Prostate gland (tissue), 2 donors: Measurements from ENCODE around the gene PLXNB1. TPM values are rescaled to one million over a fixed set of nuclear protein-coding genes. Genes with fewer than 3 reads are reported as not detected.

Experiments used
- DNase-seq: peaks from one replicate; pipeline ENCODE4 v3.0.0-alpha.2; 2019; ENCODE audit warnings: low spot score
- H3K27ac ChIP-seq, 2 donors: fragments of 200-600 bp; sonication (generic); 2 replicates each; pipeline ENCODE4 v1.5.1; 2017 to 2019
- H3K27me3 ChIP-seq: fragments of 200-600 bp; sonication (generic); replicated peaks from 2 replicates; pipeline ENCODE4 v1.5.1; 2019; ENCODE audit not compliant: insufficient read depth
- H3K36me3 ChIP-seq, 2 donors: fragments of 200-600 bp; sonication (generic); 1 replicate in 1 of 2; 2 replicates in 1 of 2; pipeline versions ENCODE4 v1.5.1 to v1.8.1; 2017 to 2019
- H3K4me1 ChIP-seq: fragments of 200-600 bp; sonication (generic); replicated peaks from 2 replicates; pipeline ENCODE4 v1.5.1; 2019
- H3K4me3 ChIP-seq, 2 donors: fragments of 200-600 bp; sonication (generic); 2 replicates each; pipeline ENCODE4 v1.5.1; 2017 to 2019
- H3K9me3 ChIP-seq: fragments of 200-600 bp; sonication (generic); 2 replicates; pipeline ENCODE4 v1.5.1; 2017
- CTCF ChIP-seq, 4 experiments: fragments of 200-600 bp in 2 of 4; fragments of 450-650 bp in 2 of 4; sonication (generic) in 2 of 4; IDR thresholded peaks; 1 replicate in 3 of 4; 2 replicates in 1 of 4; pipeline ENCODE4 v1.5.1; 2016 to 2019; ENCODE audit warnings: antibody characterized with exemption in 4 of 4, mild to moderate bottlenecking in 2 of 4, moderate library complexity in 2 of 4
- POLR2A ChIP-seq: fragments of 450-650 bp; IDR thresholded peaks from one replicate; pipeline ENCODE4 v1.6.1; 2016; ENCODE audit warnings: antibody characterized with exemption, mild to moderate bottlenecking
- POLR2AphosphoS5 ChIP-seq: sonication (generic); formaldehyde crosslinking; IDR thresholded peaks from one replicate; pipeline ENCODE4 v1.6.1; 2017; ENCODE audit warnings: antibody characterized with exemption
- WGBS: methylation state at CpG from one replicate; pipeline ENCODE4 v1.1.5; 2018; 5-methylcytosine and 5-hydroxymethylcytosine counted together
- intact Hi-C: fragments of 100-400 bp; cut with DNase I; formaldehyde crosslinking; loops from one replicate; pipeline ENCODE4 v1.14.2; 2022
- small RNA-seq, 2 donors: library from RNA; depleted of rRNA; stranded (forward); fragments of <200 nt; gene quantifications; one replicate each; pipeline ENCODE3, GENCODE V24; 2016
- total RNA-seq, 2 donors: library from RNA; depleted of rRNA; stranded (reverse); fragments of >200 nt; gene quantifications; one replicate each; pipeline ENCODE4 v1.1.0, GENCODE V29; 2016

PLXNB1 gene
- total RNA-seq, 2 donors from 2014 or later, result 115 to 182 TPM

GRCh38 chr3:48353987-48354386 is 75.9 kb downstream of the PLXNB1 start:
- DNase-seq, result no peak
- Histone ChIP-seq H3K27me3 (no peaks in the 10 kb centered on the region), H3K4me1 (no peaks in the 10 kb centered on the region), H3K4me3 (no peak overlapping the region), H3K9me3 (no peaks in the 10 kb centered on the region), H3K27ac (no peak overlapping the region), H3K36me3 (no peaks in the 10 kb centered on the region)
- TF ChIP-seq POLR2AphosphoS5 (no peak), CTCF (IDR thresholded peaks at IDR 0.05) (no peak), POLR2A (no peak)
- 91% methylated on average over 4 of the region's 4 CpGs for WGBS
- intact Hi-C loops, result no loop called here

Small RNA genes within 50 kb of the gene (small RNA-seq; reads per million reads assigned to genes)
- 0 reads per million in 2 donors for gene RN7SL321P

Other genes with a start within 250 kb of the PLXNB1 start
- 10 to 100 TPM in 1 of 2 donors, 1 to 10 TPM in 1; 9.9 to 32.2 TPM for gene CDC25A, start 241.7 kb downstream of the PLXNB1 start, total RNA-seq
- gene CAMP, start 206.6 kb downstream of the PLXNB1 start, total RNA-seq, result 1 to 10 TPM in 1 of 2 donors, not detected in 1; 2.4 TPM
- gene ZNF589, start 189.0 kb downstream of the PLXNB1 start, total RNA-seq, result 10 to 100 TPM; 21.2 to 28.3 TPM
- gene NME6, start 128.7 kb downstream of the PLXNB1 start, total RNA-seq, result 10 to 100 TPM; 42.2 to 51.6 TPM
- gene SPINK8, start 96.4 kb downstream of the PLXNB1 start, total RNA-seq, result 1 to 10 TPM in 1 of 2 donors, not detected in 1; 4.9 TPM
- gene FBXW12, start 57.9 kb downstream of the PLXNB1 start, total RNA-seq, result under 1 TPM in 1 of 2 donors, not detected in 1; 0.68 TPM
- 10 to 100 TPM; 12.7 to 14.8 TPM for gene CCDC51, start 10.0 kb upstream of the PLXNB1 start, total RNA-seq
- gene TMA7, start 10.2 kb upstream of the PLXNB1 start, total RNA-seq, result 100 to 1,000 TPM; 310 to 446 TPM
- 10 to 100 TPM in 1 of 2 donors, 1 to 10 TPM in 1; 7.7 to 16.5 TPM for gene ATRIP, start 16.7 kb upstream of the PLXNB1 start, total RNA-seq
- 100 to 1,000 TPM; 152 to 231 TPM for gene SHISA5, start 74.1 kb upstream of the PLXNB1 start, total RNA-seq
- 10 to 100 TPM in 1 of 2 donors, 1 to 10 TPM in 1; 9.9 to 89.0 TPM for gene PFKFB4, start 126.7 kb upstream of the PLXNB1 start, total RNA-seq
- 1 to 10 TPM in 1 of 2 donors, under 1 TPM in 1; 0.85 to 1.6 TPM for gene UCN2, start 133.7 kb upstream of the PLXNB1 start, total RNA-seq
- 10 to 100 TPM; 84.8 to 92.6 TPM for gene COL7A1, start 165.2 kb upstream of the PLXNB1 start, total RNA-seq
- 100 to 1,000 TPM; 239 to 251 TPM for gene UQCRC1, start 179.6 kb upstream of the PLXNB1 start, total RNA-seq
- gene TMEM89, start 191.7 kb upstream of the PLXNB1 start, total RNA-seq, result 1 to 10 TPM in 1 of 2 donors, not detected in 1; 1.9 TPM
- gene SLC26A6, start 205.4 kb upstream of the PLXNB1 start, total RNA-seq, result 10 to 100 TPM; 18.4 to 30.0 TPM
- 1 to 10 TPM in 1 of 2 donors, under 1 TPM in 1; 0.41 to 6.4 TPM for gene CELSR3, start 232.8 kb upstream of the PLXNB1 start, total RNA-seq